NT2/D1 (cell line): ENCODE results near the gene SLC9A7.

Experiments
- SUZ12 ChIP-seq: IDR thresholded peaks from 2 replicates; pipeline ENCODE4 v1.6.1; 2011; ENCODE audit not compliant: insufficient read length, insufficient read depth; ENCODE audit errors: extremely low read depth
- YY1 ChIP-seq: IDR thresholded peaks from 2 replicates; pipeline ENCODE4 v1.6.1; 2011; ENCODE audit not compliant: insufficient read length, insufficient read depth
- ZNF274 ChIP-seq: IDR thresholded peaks from 2 replicates; pipeline ENCODE4 v1.6.1; 2011; ENCODE audit warnings: mild to moderate bottlenecking, low read depth, low read length

DNA sequence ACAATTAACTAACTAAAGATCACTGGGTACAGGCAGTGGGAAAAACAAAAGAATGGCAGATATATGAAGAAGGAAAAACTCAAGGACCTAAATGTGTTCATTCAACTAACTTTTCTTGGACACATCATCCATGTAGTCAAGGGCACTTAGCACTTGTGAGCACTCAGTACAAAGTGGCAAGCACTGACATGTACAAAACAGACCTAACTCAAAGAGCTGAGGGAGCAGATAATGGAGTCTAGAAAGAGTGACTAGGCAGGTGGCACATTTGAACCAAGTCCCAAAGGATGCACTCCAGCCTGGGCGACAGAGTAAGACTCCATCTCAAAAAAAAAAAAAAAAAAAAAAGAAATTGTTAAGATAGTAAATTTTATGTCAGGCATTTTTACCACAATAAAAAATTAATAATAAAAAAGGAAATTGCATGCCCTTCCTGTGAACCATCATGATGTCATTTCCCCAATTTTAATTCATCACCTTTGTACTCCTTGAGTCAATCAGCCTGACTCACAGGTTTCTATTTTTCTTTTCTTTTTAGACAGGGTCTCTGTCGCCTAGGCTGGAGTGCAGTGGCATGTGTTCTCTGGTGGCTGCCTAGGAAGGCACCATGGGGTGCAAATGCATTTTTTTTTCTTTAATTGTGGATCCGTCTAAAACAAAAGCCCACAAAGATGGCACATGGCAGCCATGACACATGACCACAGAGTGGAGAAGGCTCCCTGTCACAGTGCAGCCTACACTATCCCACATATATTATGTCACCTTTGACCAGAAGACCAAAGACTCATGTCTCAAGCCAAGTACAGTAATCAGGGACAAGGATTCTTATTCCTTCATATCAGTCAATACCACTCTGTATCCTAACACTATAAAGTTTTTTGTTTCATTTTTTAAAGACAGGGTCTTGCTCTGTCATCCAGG lies 93.4 kb downstream of the SLC9A7 start:
- no peak for TF ChIP-seq ZNF274
- no peak for TF ChIP-seq YY1
- no peak for TF ChIP-seq SUZ12
